Measurements from ENCODE around the gene GOLGA3. TPM values are rescaled to one million over a fixed set of nuclear protein-coding genes. Genes with fewer than 3 reads are reported as not detected.

GOLGA3 gene
- total and polyA plus RNA-seq, 10 of the 15 experiments (the other 5 are each of a cell fraction or from before 2014, with no cell fraction given) = 2.0 to 42.7 (median 15.2) TPM

DNA sequence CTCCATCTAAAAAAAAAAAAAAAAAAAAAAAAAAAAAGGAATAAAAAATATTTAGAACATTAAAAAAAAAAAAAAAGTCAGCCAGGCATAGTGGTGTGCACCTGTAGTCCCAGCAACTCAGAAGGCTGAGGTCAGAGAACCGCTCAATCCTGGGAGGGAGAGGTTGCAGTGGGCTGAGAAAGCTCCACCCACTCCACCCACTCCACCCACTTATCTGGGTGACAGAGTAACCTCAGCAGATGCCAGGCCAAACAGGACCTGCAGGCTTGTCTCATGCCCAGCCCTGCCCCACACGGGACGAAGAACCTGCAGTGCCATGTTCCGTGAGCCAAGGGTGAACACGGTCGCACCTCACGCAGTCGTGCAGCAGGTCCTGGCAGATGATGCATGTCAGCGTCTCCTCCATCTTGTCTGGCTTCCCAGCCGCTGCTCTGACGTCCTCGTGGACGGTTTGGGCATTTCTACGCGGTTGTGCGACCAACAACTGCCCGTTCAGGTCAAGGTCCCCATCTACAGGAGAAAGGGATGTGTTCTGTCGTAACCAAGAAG, 30.1 kb upstream of the GOLGA3 start:
- POLR2A ChIA-PET = no interaction called here
- no peaks in the 10 kb centered on the region for H3K9me3 ChIP-seq (replicated peaks; ENCODE audit: control insufficient read depth, insufficient read depth, low read length)

More for the DNA sequence above, 30.1 kb upstream of the GOLGA3 start:
- Histone ChIP-seq H3K27me3 (replicated peaks in 1 of 2; ENCODE audit: control insufficient read depth in 2 of 2, insufficient read depth in 2 of 2, low read length in 1 of 2) (no peaks in the 10 kb centered on the region), H3K36me3 (ENCODE audit: control insufficient read depth in 2 of 2, insufficient read depth in 2 of 2, low read length in 1 of 2) (peaks cover 13 to 23% of the 10 kb centered on the region in 2 experiments), H3K9ac (ENCODE audit: control insufficient read depth, insufficient read depth, low read length) (no peak overlapping the region), H3K79me2 (ENCODE audit: control insufficient read depth, insufficient read depth, low read length) (no peaks in the 10 kb centered on the region), H3K4me2 (ENCODE audit: control insufficient read depth, insufficient read depth) (no peak overlapping the region), H3K27ac (ENCODE audit: control insufficient read depth, insufficient read depth) (no peak overlapping the region), H3K4me3 (no peak overlapping the region), H4K20me1 (ENCODE audit: control insufficient read depth, insufficient read depth) (no peaks in the 10 kb centered on the region), H3K4me1 (ENCODE audit: control insufficient read depth, insufficient read depth, low read length) (no peaks in the 10 kb centered on the region), H2AFZ (ENCODE audit: control insufficient read depth, low read depth, low read length) (no peak overlapping the region)
- SMC1A ChIA-PET (ENCODE audit: uncharacterized antibody, unreplicated experiment) = no interaction called here
- RAD21 ChIA-PET (ENCODE audit: unreplicated experiment) = no interaction called here
- intact Hi-C loops (cut with micrococcal nuclease; ENCODE audit: unreplicated experiment) (no loop called here), in situ Hi-C loops (cut with MboI) (no loop called here)
- TF ChIP-seq SMAD1 (IDR thresholded peaks at IDR 0.05; ENCODE audit: low read depth, partially characterized antibody) (no peak), ZNF217 (IDR thresholded peaks at IDR 0.05) (no peak), SMC3 (IDR thresholded peaks at IDR 0.05; ENCODE audit: borderline replicate concordance, low read length) (no peak), RUNX3 (IDR thresholded peaks at IDR 0.05; ENCODE audit: low read length) (no peak), CBFB (IDR thresholded peaks at IDR 0.05; ENCODE audit: low read depth) (no peak), HDAC2 (IDR thresholded peaks at IDR 0.05) (no peak), CREB1 (IDR thresholded peaks at IDR 0.05; ENCODE audit: low read depth) (no peak), ZZZ3 (IDR thresholded peaks at IDR 0.05; ENCODE audit: control insufficient read depth, insufficient read length, low read depth) (no peak), FOXM1 (IDR thresholded peaks at IDR 0.05; ENCODE audit: low read depth, low read length) (no peak), NR2C1 (IDR thresholded peaks at IDR 0.05) (no peak)
- TF ChIP-seq, protein P1, sequence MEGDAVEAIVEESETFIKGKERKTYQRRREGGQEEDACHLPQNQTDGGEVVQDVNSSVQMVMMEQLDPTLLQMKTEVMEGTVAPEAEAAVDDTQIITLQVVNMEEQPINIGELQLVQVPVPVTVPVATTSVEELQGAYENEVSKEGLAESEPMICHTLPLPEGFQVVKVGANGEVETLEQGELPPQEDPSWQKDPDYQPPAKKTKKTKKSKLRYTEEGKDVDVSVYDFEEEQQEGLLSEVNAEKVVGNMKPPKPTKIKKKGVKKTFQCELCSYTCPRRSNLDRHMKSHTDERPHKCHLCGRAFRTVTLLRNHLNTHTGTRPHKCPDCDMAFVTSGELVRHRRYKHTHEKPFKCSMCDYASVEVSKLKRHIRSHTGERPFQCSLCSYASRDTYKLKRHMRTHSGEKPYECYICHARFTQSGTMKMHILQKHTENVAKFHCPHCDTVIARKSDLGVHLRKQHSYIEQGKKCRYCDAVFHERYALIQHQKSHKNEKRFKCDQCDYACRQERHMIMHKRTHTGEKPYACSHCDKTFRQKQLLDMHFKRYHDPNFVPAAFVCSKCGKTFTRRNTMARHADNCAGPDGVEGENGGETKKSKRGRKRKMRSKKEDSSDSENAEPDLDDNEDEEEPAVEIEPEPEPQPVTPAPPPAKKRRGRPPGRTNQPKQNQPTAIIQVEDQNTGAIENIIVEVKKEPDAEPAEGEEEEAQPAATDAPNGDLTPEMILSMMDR (IDR thresholded peaks at IDR 0.05 in 2 of 3, conservative IDR thresholded peaks at IDR 0.05 in 1 of 3; ENCODE audit: control insufficient read depth in 2 of 3, extremely low read depth in 1 of 3, insufficient read depth in 1 of 3, low read depth in 3 of 3, low read length in 3 of 3) = no peak
- TF ChIP-seq, protein P2, sequence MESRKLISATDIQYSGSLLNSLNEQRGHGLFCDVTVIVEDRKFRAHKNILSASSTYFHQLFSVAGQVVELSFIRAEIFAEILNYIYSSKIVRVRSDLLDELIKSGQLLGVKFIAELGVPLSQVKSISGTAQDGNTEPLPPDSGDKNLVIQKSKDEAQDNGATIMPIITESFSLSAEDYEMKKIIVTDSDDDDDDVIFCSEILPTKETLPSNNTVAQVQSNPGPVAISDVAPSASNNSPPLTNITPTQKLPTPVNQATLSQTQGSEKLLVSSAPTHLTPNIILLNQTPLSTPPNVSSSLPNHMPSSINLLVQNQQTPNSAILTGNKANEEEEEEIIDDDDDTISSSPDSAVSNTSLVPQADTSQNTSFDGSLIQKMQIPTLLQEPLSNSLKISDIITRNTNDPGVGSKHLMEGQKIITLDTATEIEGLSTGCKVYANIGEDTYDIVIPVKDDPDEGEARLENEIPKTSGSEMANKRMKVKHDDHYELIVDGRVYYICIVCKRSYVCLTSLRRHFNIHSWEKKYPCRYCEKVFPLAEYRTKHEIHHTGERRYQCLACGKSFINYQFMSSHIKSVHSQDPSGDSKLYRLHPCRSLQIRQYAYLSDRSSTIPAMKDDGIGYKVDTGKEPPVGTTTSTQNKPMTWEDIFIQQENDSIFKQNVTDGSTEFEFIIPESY (IDR thresholded peaks at IDR 0.05) = no peak
- TF ChIP-seq, protein P3, sequence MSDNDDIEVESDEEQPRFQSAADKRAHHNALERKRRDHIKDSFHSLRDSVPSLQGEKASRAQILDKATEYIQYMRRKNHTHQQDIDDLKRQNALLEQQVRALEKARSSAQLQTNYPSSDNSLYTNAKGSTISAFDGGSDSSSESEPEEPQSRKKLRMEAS (IDR thresholded peaks at IDR 0.05; ENCODE audit: low read depth, low read length) = no peak
- DNase-seq (ENCODE audit: low read depth, low spot score) (no peak), ATAC-seq (no peak), FAIRE-seq (no peak)
- CTCF ChIA-PET = no interaction called here
- no TSS peak for BruUV-seq (replicated peaks)
- WGBS (ENCODE audit: insufficient coverage, insufficient replicate concordance, low lambda C conversion rate, missing lambda C conversion rate) = 90% methylated on average over 18 of the region's 18 CpGs

All from GM12878 (cell line).